SU-DHL-6 (cell line): ENCODE measurements around the gene ANXA11.

Source experiments
- H2AFZ ChIP-seq: fragments of 200-600 bp; sonication (generic); 2 replicates; pipeline ENCODE4 v1.6.1; 2014; ENCODE audit warnings: low read depth, mild to moderate bottlenecking, moderate library complexity, mixed read lengths, antibody characterized with exemption, low read length; ENCODE audit not compliant: severe bottlenecking
- H3F3A ChIP-seq: fragments of 200-600 bp; shearing (Covaris generic); 2 replicates; pipeline ENCODE4 v1.6.0; 2016; ENCODE audit warnings: antibody characterized with exemption, mild to moderate bottlenecking; ENCODE audit not compliant: insufficient read depth
- H3K27ac ChIP-seq: fragments of 200-600 bp; sonication (generic); 2 replicates; pipeline ENCODE4 v1.5.1; 2016; ENCODE audit warnings: low read depth, mild to moderate bottlenecking, low read length, moderate library complexity, mixed read lengths
- H3K27me3 ChIP-seq: fragments of 200-600 bp; sonication (generic), shearing (Covaris generic); 2 replicates; pipeline ENCODE4 v1.6.0; 2014; ENCODE audit warnings: mild to moderate bottlenecking, low read length
- H3K36me3 ChIP-seq: fragments of 200-600 bp; sonication (generic); 2 replicates; pipeline ENCODE4 v1.6.1; 2014; ENCODE audit warnings: mild to moderate bottlenecking, low read length, mixed read lengths
- H3K4me2 ChIP-seq: fragments of 300-600, 200-600 bp; shearing (Covaris generic), sonication (generic); 2 replicates; pipeline ENCODE4 v1.6.0; 2014; ENCODE audit warnings: low read length, low read depth, mild to moderate bottlenecking; ENCODE audit not compliant: poor library complexity, severe bottlenecking
- H3K4me3 ChIP-seq: fragments of 200-600 bp; sonication (generic); 2 replicates; pipeline ENCODE4 v1.5.1; 2014; ENCODE audit warnings: antibody characterized with exemption, low read length, mild to moderate bottlenecking, mixed read lengths; ENCODE audit not compliant: insufficient read depth, poor library complexity, severe bottlenecking
- H3K79me2 ChIP-seq: fragments of 200-600 bp; sonication (generic); 2 replicates; pipeline ENCODE4 v1.6.1; 2014; ENCODE audit warnings: mild to moderate bottlenecking, low read length, moderate library complexity; ENCODE audit not compliant: insufficient read depth
- H3K9ac ChIP-seq: fragments of 200-600 bp; sonication (generic); 2 replicates; pipeline ENCODE4 v1.7.0; 2014; ENCODE audit warnings: mild to moderate bottlenecking, low read length
- H3K9me2 ChIP-seq: fragments of 200-600 bp; sonication (generic); replicated peaks from 2 replicates; pipeline ENCODE4 v1.6.1; 2014; ENCODE audit warnings: low read length; ENCODE audit not compliant: insufficient read depth
- H3K9me3 ChIP-seq: fragments of 200-600 bp; sonication (generic); 2 replicates; pipeline ENCODE4 v1.6.1; 2014; ENCODE audit warnings: low read length, mixed read lengths; ENCODE audit not compliant: insufficient read depth
- H4K20me1 ChIP-seq: fragments of 200-600 bp; sonication (generic); 2 replicates; pipeline ENCODE4 v1.6.1; 2014; ENCODE audit warnings: low read depth, mild to moderate bottlenecking, antibody characterized with exemption, low read length, moderate library complexity, mixed read lengths
- CTCF ChIP-seq: fragments of 200-600 bp; sonication (generic); IDR thresholded peaks from one replicate; pipeline ENCODE4 v1.5.1; 2017; ENCODE audit warnings: antibody characterized with exemption, mild to moderate bottlenecking, low read length, moderate library complexity; ENCODE audit not compliant: insufficient read depth, poor library complexity, severe bottlenecking
- EZH2phosphoT487 ChIP-seq: fragments of 200-600 bp; sonication (generic), shearing (Covaris generic); conservative IDR thresholded peaks from 2 replicates; pipeline ENCODE4 v1.6.1; 2018; ENCODE audit warnings: mild to moderate bottlenecking, antibody characterized with exemption, low read length, moderate library complexity, mixed read lengths

Gene ANXA11

DNA sequence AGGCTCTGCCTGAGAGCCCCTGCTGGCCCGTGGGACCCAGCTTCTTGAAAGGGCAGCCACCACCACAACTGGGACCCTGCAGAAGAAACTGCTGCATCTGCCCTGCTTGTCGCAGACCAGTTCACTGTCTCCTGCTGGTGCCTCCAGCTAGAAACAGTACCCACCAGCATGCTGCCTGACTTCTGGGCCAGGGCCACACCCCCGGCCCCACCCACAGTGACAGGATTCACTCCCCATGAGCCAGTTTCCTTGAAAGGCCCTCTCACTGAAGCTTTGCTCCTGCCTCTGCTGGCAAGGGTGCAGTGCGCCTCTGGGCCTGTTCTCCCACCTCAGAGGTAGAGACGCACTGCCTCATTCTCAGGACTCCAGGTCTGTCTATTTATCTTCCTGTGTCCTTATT, 32.4 kb downstream of the ANXA11 start:
- no peak for TF ChIP-seq CTCF
- TF ChIP-seq EZH2phosphoT487, result no peak
- Histone ChIP-seq H3K4me2 (no peak overlapping the region), H4K20me1 (no peaks in the 10 kb centered on the region; the same call in 1 of the 2 replicates), H3K9me3 (no peaks in the 10 kb centered on the region), H2AFZ (no peak overlapping the region), H3F3A (no peaks in the 10 kb centered on the region), H3K9ac (no peak overlapping the region), H3K4me3 (no peak overlapping the region), H3K79me2 (peaks cover 17% of the 10 kb centered on the region), H3K27me3 (no peaks in the 10 kb centered on the region), H3K27ac (no peak overlapping the region), H3K9me2 (no peaks in the 10 kb centered on the region), H3K36me3 (no peaks in the 10 kb centered on the region)

GRCh38 chr10:80171248-80171660, 34.1 kb downstream of the ANXA11 start:
- Histone ChIP-seq H3K36me3 (no peaks in the 10 kb centered on the region), H3F3A (no peaks in the 10 kb centered on the region), H2AFZ (no peak overlapping the region), H3K79me2 (peaks cover 6% of the 10 kb centered on the region; the same call in 1 of the 2 replicates), H4K20me1 (no peaks in the 10 kb centered on the region; the same call in 1 of the 2 replicates), H3K4me3 (no peak overlapping the region), H3K27me3 (no peaks in the 10 kb centered on the region), H3K9me3 (no peaks in the 10 kb centered on the region), H3K9me2 (no peaks in the 10 kb centered on the region), H3K9ac (no peak overlapping the region), H3K4me2 (no peak overlapping the region), H3K27ac (no peak overlapping the region)
- no peak for TF ChIP-seq CTCF
- TF ChIP-seq EZH2phosphoT487, result no peak

- Histone ChIP-seq H3K4me2 (no peak overlapping the region), H3K27ac (no peak overlapping the region), H3K79me2 (peaks cover 6% of the 10 kb centered on the region; the same call in 1 of the 2 replicates), H4K20me1 (no peaks in the 10 kb centered on the region; the same call in 1 of the 2 replicates), H3K9me3 (no peaks in the 10 kb centered on the region), H3K4me3 (no peak overlapping the region), H2AFZ (no peak overlapping the region), H3K9me2 (no peaks in the 10 kb centered on the region), H3F3A (no peaks in the 10 kb centered on the region), H3K9ac (no peak overlapping the region), H3K36me3 (no peaks in the 10 kb centered on the region), H3K27me3 (no peaks in the 10 kb centered on the region)
- TF ChIP-seq CTCF (no peak), EZH2phosphoT487 (no peak)
These were observed 34.7 kb downstream of the ANXA11 start for GRCh38 chr10:80170641-80171040.

- no peak overlapping the region for H3K4me3 ChIP-seq
- no peaks in the 10 kb centered on the region for H3K27me3 ChIP-seq
- peaks cover 6% of the 10 kb centered on the region; the same call in 1 of the 2 replicates for H3K79me2 ChIP-seq
- H3K4me2 ChIP-seq, result no peak overlapping the region
- no peaks in the 10 kb centered on the region for H3K9me3 ChIP-seq
- H2AFZ ChIP-seq, result no peak overlapping the region
- H3K9ac ChIP-seq, result no peak overlapping the region
- no peak for TF ChIP-seq EZH2phosphoT487
- H4K20me1 ChIP-seq, result no peaks in the 10 kb centered on the region; the same call in 1 of the 2 replicates
- H3K9me2 ChIP-seq, result no peaks in the 10 kb centered on the region
- no peak overlapping the region for H3K27ac ChIP-seq
- no peaks in the 10 kb centered on the region for H3K36me3 ChIP-seq
- H3F3A ChIP-seq, result no peaks in the 10 kb centered on the region
These were observed 35.3 kb downstream of the ANXA11 start for GRCh38 chr10:80170026-80170425.
